Measurements from ENCODE around the gene PLAAT4.

PLAAT4 gene, protein sequence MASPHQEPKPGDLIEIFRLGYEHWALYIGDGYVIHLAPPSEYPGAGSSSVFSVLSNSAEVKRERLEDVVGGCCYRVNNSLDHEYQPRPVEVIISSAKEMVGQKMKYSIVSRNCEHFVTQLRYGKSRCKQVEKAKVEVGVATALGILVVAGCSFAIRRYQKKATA

DNA sequence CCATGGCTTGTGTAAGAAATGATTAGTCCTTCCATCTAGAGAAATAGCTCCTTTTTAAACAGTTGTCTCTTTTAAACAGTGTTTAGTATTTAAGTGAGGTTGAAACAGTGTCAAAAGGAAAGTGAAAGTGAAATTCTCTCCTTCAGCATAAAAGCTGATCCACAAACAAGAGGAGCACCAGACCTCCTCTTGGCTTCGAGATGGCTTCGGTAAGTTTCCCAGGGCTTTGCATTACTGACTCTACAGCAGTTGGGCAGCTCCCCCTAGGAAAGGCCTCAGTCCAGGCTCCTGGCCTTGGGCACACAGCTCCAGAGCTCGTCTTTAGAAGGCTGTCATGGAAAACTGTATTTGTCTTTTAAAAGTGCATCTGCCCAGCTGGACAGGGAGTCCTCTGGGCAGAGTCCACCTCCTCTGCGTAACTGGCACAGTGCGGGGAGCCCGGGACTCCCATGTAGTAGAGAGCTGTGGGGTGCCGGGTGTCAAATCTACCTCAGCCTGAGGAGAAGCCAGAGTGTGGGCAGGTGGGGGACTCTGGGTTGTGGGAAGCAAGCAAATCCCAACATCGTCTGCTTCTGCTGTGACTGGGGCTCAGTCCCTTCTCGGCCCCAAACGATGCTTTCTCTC, at the start of gene PLAAT4:
TSS of gene PLAAT4 (plus strand) at position 140 of the 624 bp plus-strand sequence. CDS start at position 201, 61 bp downstream.
- DNase-seq = no peak

DNA sequence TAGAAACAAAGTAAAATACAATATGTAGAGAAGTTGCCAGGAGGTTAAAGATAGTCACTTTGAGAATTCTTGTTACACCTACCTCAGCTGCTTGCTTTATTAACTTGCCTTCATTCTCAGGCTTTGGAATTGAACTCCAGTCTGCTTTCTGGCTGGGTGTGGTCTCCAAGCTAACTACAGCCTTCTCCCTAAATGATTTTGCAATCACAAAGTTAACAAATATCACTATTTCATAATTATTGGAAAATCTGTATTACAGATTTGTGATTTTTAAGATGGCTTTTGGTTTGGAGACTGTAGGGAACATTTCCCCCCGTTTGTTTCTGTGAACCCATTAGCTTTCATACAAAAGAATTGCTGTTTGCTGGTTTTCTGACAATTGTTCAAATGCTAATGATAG, 47.8 kb upstream of the PLAAT4 start:
- no peak for DNase-seq

- DNase-seq = no peak
Measured at GRCh38 chr11:63489879-63490278, 46.7 kb upstream of the PLAAT4 start.

DNA sequence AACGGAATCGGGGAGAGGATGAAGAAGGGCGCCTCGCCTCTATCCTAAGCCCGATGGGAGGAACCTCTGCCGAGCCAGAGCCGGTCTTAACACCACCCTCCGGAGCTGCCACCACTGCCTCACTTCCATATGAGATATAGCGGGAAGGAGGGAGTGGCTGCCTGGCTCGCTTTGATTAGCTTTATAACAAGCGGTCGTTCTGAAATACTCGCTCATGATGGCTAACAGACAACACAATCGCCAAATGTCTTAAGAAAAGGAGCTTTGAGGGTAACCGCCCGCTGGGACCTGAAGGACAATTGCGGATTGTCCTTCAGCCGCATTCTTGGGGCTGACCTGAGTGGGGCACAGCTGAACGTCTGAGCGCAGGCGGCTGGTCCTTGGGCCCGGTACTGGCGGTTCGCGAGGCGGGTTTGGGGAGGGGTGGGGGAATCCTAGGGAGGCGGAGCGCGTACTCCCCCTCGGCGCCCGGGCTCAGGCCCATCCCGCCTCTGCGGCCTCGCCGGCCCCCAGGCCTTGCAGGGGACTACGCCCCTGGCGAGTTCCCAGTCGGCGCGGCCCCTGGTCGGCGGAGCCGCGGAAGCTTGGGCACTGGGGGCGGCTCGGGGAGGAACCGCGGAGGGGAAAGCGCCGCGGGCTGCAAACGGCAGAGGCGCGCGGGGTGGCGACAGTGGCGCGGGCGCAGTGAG, 45.9 kb upstream of the PLAAT4 start, which contains the start of gene PLAAT5:
TSS of gene PLAAT5 (minus strand) at position 617 of the 689 bp plus-strand sequence. CDS start at position 484, 133 bp downstream.
- no peak for DNase-seq

- DNase-seq = no peak
Measured at GRCh38 chr11:63491240-63491587, 45.4 kb upstream of the PLAAT4 start.

DNA sequence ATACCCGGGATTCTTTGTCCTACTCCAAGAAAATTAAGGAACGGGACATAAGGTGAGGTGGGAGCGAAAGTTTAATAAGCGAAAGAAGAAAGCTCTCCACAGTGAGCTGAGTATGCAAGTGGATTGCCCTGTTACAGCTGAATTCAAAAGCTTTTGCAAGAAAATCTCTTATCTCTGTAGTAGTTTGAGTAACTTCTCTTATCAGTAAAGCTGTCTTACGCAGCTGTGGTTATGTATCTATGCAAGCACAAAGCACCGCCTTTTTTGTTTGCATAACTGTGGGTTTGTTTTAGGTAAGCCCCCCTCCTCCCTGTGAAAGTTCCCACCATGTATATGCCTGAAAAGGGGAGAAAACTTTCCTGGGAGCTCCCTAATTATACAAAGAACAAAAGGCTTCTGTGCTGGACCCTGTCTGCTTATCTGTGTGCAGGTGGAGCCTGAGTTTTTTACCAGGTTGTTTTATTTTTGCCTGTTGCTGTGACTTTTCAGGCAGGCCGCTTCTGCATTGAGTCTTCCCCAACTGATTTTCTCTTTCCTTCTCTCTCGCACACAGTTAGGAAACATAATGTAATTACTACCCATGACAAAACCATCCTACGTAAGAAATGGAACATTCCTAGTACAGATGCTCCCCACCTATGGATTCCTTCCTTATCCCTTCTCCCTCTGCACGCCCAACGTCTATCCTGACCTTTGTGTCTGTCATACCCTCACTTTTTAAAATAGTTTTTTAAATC, 44.8 kb upstream of the PLAAT4 start:
- DNase-seq = no peak

GRCh38 chr11:63492441-63492840, 44.2 kb upstream of the PLAAT4 start:
- no peak for DNase-seq

DNA sequence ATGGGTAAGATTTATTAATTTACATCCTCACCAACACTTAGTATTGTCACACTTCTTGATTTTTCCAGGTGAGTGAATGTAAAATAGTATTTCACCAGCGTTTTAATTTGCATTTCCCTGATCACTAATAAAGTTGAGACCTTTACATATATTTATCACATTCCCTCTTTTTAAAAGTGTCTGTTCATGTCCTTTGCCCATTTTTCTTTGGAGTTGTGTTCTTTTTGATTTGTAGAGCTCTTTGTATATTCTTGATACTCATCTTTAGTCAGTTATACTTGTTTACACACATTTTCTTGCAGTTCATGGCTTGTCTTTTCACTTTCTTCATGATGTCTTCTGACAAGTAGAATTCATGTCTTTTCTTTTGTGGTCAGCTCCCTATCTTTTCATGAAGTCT, 43.5 kb upstream of the PLAAT4 start:
- DNase-seq = no peak

GRCh38 chr11:63494975-63495374, 41.6 kb upstream of the PLAAT4 start:
- DNase-seq = no peak

- no peak for DNase-seq
Measured at GRCh38 chr11:63499874-63500273, 36.7 kb upstream of the PLAAT4 start.

DNA sequence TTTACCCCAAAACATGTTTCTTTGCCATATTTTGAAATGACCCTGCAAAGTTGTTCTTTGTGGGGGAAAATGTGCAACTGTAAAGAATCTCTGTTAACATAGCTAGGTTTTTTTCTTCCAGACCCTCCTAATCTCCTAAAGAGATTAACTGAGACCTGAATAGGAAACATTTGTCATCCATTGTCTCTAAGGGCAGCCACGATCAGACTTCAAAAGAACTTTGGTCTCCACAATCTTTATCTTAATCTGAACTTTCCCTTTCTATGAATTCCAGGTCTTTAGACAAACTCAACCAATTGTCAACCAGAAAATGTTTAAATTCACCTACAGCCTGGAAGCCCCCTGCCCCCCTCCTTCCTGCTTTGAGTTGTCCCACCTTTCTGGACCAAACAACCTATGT, 35.4 kb upstream of the PLAAT4 start:
- no peak for DNase-seq

GRCh38 chr11:63502252-63502820, 34.3 kb upstream of the PLAAT4 start:
- DNase-seq = no peak

- no peak for DNase-seq
Measured at GRCh38 chr11:63503492-63503891, 33.1 kb upstream of the PLAAT4 start.

- DNase-seq = no peak
Measured at GRCh38 chr11:63504054-63504453, 32.6 kb upstream of the PLAAT4 start.

DNA sequence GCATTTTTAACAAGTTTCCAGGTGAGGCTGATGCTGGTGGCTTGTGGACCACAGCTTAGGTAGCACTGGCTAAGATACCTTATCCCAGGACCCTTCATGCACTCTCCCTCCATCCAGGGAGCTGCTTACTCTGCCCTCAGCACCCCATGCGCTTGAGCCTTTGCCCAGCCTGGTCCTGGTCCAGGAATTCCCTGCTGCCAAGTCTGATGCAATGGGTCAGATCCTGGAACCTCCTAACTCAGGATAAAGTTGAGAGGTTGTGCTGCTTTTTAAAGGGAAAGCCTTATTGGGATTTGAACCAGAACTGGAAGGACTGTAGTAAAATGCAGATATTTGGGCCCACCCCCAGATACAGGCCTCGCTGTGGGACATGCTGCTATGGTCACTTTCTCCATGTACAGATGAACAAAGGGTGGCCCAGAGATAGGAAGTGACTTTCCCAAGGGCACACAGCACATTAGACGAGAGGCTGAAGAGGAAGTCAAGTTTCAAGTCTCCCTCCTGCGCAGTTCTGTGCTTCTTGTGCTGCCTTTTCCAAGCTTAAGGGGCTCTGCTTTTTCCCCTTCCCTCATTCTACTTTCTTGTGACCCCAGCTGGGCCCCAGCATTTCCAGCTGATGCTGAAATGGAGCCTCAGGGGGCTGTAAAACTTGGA, 31.5 kb upstream of the PLAAT4 start:
- no peak for DNase-seq

DNA sequence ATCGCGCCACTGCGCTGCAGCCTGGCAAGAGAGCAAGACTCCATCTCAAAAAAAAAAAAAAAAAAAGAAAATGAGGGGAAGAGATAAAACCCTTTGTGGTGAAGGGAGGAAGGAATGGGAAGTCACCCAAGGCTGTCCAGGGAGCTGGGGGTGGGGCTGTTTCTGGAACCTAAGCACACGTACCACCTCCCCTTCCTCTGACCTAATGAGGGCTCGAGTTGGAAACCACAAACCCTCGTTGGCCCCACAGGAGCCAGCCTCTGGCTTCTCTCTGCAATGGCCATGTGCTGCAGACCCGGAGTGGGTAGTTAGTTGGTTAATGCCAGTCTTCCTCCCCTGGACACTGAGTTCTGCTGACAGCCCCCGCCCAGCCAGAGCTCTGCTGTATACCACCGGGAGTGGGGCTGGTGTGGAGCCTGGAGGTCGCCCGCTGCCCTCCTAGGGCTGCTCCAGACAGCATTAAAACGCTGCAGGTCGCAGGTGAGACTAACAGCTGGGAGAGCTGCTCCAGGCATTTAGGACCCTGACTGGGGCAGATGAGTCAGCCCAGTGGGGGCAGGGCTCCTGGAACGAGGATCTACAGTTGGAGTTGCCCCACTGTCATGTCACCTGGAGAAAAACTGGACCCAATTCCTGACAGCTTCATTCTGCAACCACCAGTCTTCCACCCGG, 30.6 kb upstream of the PLAAT4 start, which contains the start of gene LGALS12:
TSS of gene LGALS12 (plus strand) at position 228 of the 672 bp plus-strand sequence. CDS start at position 603, 375 bp downstream.
- DNase-seq = no peak

DNA sequence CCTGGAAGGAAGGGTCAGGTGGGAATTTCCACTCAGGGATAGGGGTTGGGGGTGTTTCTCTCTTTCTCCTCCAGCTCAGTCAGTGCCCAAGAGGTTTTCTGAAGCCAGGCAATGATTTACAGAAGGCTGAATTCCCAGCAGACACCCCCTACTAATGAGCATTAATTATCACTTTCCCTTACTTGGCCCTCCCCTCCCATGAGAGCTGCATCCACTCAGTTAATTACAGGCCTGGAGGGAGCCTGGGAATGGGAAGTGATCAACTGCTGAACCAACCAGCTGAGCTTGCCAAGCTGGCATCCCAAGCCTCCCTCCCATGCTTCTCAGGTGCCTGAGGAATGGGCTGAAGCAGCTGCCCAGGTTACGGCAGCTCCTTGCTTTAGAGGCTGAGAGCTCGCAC, 29.7 kb upstream of the PLAAT4 start:
- no peak for DNase-seq

GRCh38 chr11:63507511-63507910, 29.1 kb upstream of the PLAAT4 start:
- DNase-seq = no peak

DNA sequence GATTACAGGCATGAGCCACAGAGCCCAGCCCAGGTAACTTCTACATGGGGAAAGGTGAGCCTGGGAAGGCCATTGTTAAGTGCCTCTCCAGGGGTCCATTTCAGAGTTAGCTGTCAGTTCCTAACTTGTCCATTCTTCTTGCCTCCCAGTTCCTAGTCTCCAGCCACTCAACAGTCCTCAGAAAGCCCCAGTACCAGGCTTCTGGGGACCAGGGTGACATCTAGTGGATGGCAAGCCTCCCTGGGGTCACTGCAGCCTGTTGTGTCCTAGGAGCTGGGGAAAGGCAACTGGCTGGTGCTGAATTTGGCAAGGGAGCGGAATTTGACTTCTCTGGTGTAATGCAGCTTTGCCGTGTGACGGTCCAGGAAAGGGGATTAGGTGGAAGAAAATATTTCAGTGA, 28.6 kb upstream of the PLAAT4 start:
- DNase-seq = peak in 1 of 2 experiments; percentile 34

DNA sequence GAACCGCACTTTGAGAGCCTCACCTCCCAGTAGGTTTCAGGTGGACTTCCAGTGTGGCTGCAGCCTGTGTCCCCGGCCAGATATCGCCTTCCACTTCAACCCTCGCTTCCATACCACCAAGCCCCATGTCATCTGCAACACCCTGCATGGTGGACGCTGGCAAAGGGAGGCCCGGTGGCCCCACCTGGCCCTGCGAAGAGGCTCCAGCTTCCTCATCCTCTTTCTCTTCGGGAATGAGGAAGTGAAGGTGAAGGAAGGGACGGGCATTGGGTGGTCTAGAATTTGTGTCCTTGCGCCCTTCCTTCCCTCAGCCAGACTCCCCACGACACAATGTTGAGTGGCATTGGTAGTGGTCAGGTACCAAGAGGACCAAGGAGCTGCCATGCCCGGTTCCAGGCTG, 27.9 kb upstream of the PLAAT4 start:
- DNase-seq = no peak

GRCh38 chr11:63510360-63511047, 26.1 kb upstream of the PLAAT4 start:
- no peak for DNase-seq
